ENCODE measurements around the gene PTPN12. TPM values are rescaled to one million over a fixed set of nuclear protein-coding genes. Genes with fewer than 3 reads are reported as not detected.
"Not testable (repeated sequence)": the region's sequence is repeated elsewhere in the genome, so short reads cannot be mapped to it uniquely, and the experiment has no call there.

The PTPN12 gene
- total RNA-seq, 1 experiment from 2014 or later: 118 TPM

DNA sequence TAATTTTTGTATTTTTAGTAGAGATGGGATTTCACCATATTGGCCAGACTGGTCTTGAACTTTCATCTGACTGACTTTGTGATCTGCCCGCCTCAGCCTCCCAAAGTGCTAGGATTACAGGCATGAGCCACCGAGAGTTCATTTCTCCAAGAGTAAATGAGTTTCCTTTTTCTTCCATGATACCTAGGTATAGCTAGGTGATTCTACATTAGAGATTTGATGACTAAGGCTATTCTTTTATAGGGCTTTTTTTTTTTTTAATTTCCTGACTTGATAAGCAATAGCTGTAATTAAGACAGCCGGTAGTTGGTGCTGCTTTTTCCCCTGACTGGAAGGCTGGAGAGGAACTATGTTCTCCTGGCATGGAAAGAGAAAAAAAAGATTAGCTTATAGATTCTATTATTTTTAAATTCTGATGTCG, 3.3 kb downstream of the PTPN12 start:
- DNase-seq: peak in 1 of 2 experiments; percentile 53
- H3K36me3 ChIP-seq (ENCODE audit: low read depth): peaks cover 28% of the 10 kb centered on the region
- H3K27ac ChIP-seq: peak overlapping the region; percentile 96
- H3K27me3 ChIP-seq (ENCODE audit: insufficient read depth, low read depth): no peaks in the 10 kb centered on the region
- TF ChIP-seq, protein P1, sequence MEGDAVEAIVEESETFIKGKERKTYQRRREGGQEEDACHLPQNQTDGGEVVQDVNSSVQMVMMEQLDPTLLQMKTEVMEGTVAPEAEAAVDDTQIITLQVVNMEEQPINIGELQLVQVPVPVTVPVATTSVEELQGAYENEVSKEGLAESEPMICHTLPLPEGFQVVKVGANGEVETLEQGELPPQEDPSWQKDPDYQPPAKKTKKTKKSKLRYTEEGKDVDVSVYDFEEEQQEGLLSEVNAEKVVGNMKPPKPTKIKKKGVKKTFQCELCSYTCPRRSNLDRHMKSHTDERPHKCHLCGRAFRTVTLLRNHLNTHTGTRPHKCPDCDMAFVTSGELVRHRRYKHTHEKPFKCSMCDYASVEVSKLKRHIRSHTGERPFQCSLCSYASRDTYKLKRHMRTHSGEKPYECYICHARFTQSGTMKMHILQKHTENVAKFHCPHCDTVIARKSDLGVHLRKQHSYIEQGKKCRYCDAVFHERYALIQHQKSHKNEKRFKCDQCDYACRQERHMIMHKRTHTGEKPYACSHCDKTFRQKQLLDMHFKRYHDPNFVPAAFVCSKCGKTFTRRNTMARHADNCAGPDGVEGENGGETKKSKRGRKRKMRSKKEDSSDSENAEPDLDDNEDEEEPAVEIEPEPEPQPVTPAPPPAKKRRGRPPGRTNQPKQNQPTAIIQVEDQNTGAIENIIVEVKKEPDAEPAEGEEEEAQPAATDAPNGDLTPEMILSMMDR (conservative IDR thresholded peaks at IDR 0.05): no peak
- no peak for TF ChIP-seq EZH2 (IDR thresholded peaks at IDR 0.05; ENCODE audit: low read depth)
- no TSS peak for BruUV-seq (replicated peaks)
- peak overlapping the region; percentile 95 for H3K4me2 ChIP-seq
- ChIA-PET POLR2A (ENCODE audit: unreplicated experiment) (no interaction called here), CTCF (interaction anchor here (0.5 to 0.7 kb wide), 2 partner anchors 116 to 258 kb away, joined by 3 to 5 read pairs; partner anchors contain the start of gene TMEM60)
- no peaks in the 10 kb centered on the region for H3K9me2 ChIP-seq (ENCODE audit: insufficient read depth)
- no peak overlapping the region for H2AFZ ChIP-seq
- peak overlapping the region; percentile 83 for H3K4me3 ChIP-seq
- H4K20me1 ChIP-seq (ENCODE audit: insufficient read depth): peaks cover 33% of the 10 kb centered on the region
- H3K79me2 ChIP-seq (ENCODE audit: low read depth): peaks cover 90% of the 10 kb centered on the region
- H3F3A ChIP-seq (ENCODE audit: insufficient read depth, low read depth): peaks cover 48% of the 10 kb centered on the region
- intact Hi-C loops (cut with micrococcal nuclease; ENCODE audit: unreplicated experiment): no loop called here
- peaks cover 40% of the 10 kb centered on the region for H3K4me1 ChIP-seq (replicated peaks; ENCODE audit: insufficient read depth)
- H3K9me3 ChIP-seq (ENCODE audit: insufficient read depth, low read depth): no peaks in the 10 kb centered on the region

DNA sequence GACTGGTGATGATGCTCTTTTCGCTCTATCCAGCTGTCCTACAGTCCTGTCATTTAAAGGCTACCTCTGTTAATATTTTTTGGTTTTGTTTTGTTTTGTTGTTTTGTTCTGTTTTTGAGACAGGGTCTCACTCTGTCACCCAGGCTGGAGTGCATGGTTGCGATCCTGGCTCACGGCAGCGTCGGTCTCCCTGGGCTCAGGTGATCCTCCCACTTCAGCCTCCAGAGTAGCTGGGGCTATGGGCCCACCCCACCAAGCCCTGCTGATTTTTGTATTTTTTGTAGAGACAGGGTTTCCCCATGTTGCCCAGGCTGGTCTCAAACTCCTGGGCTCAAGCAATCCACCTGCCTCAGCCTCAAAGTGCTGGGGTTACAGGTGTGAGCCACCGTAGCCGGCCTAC, 3.9 kb downstream of the PTPN12 start:
- Histone ChIP-seq H4K20me1 (ENCODE audit: insufficient read depth) (peaks cover 38% of the 10 kb centered on the region), H3K36me3 (ENCODE audit: low read depth) (peaks cover 29% of the 10 kb centered on the region), H3K4me3 (peak overlapping the region; percentile 83), H3K79me2 (ENCODE audit: low read depth) (peaks cover 91% of the 10 kb centered on the region), H3K4me2 (peak overlapping the region; percentile 95), H3F3A (ENCODE audit: insufficient read depth, low read depth) (peaks cover 44% of the 10 kb centered on the region), H3K4me1 (replicated peaks; ENCODE audit: insufficient read depth) (peaks cover 35% of the 10 kb centered on the region), H3K27ac (peak overlapping the region; percentile 96)
- H3K9me2 ChIP-seq (ENCODE audit: insufficient read depth); H3K9me3 ChIP-seq (ENCODE audit: insufficient read depth, low read depth); H3K27me3 ChIP-seq (ENCODE audit: insufficient read depth, low read depth); H2AFZ ChIP-seq; BruUV-seq (replicated peaks); POLR2A ChIA-PET (ENCODE audit: unreplicated experiment); intact Hi-C loops (cut with micrococcal nuclease; ENCODE audit: unreplicated experiment); DNase-seq: not testable (repeated sequence)
- CTCF ChIA-PET: interaction anchor here (0.5 to 0.7 kb wide), 2 partner anchors 117 to 257 kb away, joined by 3 to 5 read pairs; partner anchors contain the start of gene TMEM60

DNA sequence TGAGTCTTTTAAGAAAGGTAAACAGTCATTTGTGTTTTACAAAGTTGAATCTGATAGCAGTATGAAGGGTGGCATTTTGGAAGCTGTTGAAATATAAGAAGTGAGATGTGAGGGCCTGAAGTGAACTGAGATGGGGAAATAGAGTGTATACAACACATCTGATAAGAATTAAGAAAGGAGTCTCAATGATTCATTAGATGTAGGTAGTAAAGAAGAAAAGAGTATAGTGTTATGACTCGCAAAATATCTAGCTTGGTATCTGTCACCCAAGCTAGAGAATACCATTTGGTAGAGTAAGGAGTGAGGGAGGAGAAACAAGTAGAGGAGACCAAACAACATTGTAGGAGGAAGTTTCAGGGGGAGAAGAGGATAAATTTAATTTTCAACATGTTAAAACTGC, 5.3 kb downstream of the PTPN12 start:
- Histone ChIP-seq H3K27me3 (ENCODE audit: insufficient read depth, low read depth) (no peaks in the 10 kb centered on the region), H3K79me2 (ENCODE audit: low read depth) (peaks cover 99% of the 10 kb centered on the region), H3K36me3 (ENCODE audit: low read depth) (peaks cover 41% of the 10 kb centered on the region), H4K20me1 (ENCODE audit: insufficient read depth) (peaks cover 50% of the 10 kb centered on the region), H3K27ac (peak overlapping the region; percentile 96), H2AFZ (no peak overlapping the region), H3K9me3 (ENCODE audit: insufficient read depth, low read depth) (no peaks in the 10 kb centered on the region), H3K9me2 (ENCODE audit: insufficient read depth) (no peaks in the 10 kb centered on the region), H3K4me3 (no peak overlapping the region; the same call in 1 of the 2 replicates), H3K4me1 (replicated peaks; ENCODE audit: insufficient read depth) (peaks cover 35% of the 10 kb centered on the region), H3F3A (ENCODE audit: insufficient read depth, low read depth) (peaks cover 50% of the 10 kb centered on the region), H3K4me2 (peak overlapping the region; percentile 95)
- TF ChIP-seq, protein P1 (conservative IDR thresholded peaks at IDR 0.05): no peak
- TF ChIP-seq EZH2 (IDR thresholded peaks at IDR 0.05; ENCODE audit: low read depth): no peak
- ChIA-PET CTCF (no interaction called here), POLR2A (ENCODE audit: unreplicated experiment) (interaction anchor here (0.6 to 0.7 kb wide), 2 partner anchors 104 to 1696 kb away, joined by 3 to 5 read pairs; no protein-coding TSS in a partner anchor)
- intact Hi-C loops (cut with micrococcal nuclease; ENCODE audit: unreplicated experiment): no loop called here
- BruUV-seq (replicated peaks): no TSS peak
- peak in 1 of 2 experiments; percentile 60 for DNase-seq

DNA sequence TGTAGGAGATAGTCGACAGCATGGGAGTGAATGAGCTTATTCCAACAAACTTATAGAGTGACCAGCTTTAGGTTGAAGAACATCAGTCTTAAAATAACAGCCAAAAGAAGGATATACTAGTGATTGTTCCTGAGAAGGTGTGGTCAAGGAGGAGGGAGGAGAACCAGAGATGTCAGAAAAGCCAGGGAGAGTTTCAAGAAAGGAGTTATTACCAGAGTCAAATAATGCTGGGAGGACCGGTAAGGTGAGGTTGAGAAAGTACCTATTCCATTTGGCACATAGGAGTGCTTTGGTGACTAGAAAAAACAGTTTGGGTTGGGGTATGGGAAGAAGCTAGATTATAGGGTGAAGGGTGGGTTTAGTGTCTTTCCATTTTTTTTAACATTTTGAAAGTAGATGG, 5.8 kb downstream of the PTPN12 start:
- CTCF ChIA-PET: no interaction called here
- Histone ChIP-seq H4K20me1 (ENCODE audit: insufficient read depth) (peaks cover 54% of the 10 kb centered on the region), H3K4me3 (no peak overlapping the region), H3K27ac (peak overlapping the region; percentile 96), H3F3A (ENCODE audit: insufficient read depth, low read depth) (peaks cover 52% of the 10 kb centered on the region), H3K9me3 (ENCODE audit: insufficient read depth, low read depth) (no peaks in the 10 kb centered on the region), H3K36me3 (ENCODE audit: low read depth) (peaks cover 46% of the 10 kb centered on the region), H3K4me2 (peak overlapping the region; percentile 95), H2AFZ (no peak overlapping the region), H3K4me1 (replicated peaks; ENCODE audit: insufficient read depth) (peaks cover 39% of the 10 kb centered on the region), H3K27me3 (ENCODE audit: insufficient read depth, low read depth) (no peaks in the 10 kb centered on the region), H3K79me2 (ENCODE audit: low read depth) (peaks cover 99% of the 10 kb centered on the region), H3K9me2 (ENCODE audit: insufficient read depth) (no peaks in the 10 kb centered on the region)
- intact Hi-C loops (cut with micrococcal nuclease; ENCODE audit: unreplicated experiment): no loop called here
- no peak for TF ChIP-seq EZH2 (IDR thresholded peaks at IDR 0.05; ENCODE audit: low read depth)
- TF ChIP-seq, protein P1 (conservative IDR thresholded peaks at IDR 0.05): no peak
- POLR2A ChIA-PET (ENCODE audit: unreplicated experiment): interaction anchor here (0.7 kb wide), 1 partner anchor 1696 kb away, joined by 5 read pairs; no protein-coding TSS in a partner anchor
- BruUV-seq (replicated peaks): no TSS peak
- no peak for DNase-seq

Data from PC-9 (cell line).